GM18498 (cell line): ENCODE results near the gene PTPRM.

Source experiments
- ATAC-seq: cut with Tn5 transposase; IDR thresholded peaks from one replicate; pipeline ENCODE4 v1.9.1; 2021; ENCODE audit warnings: mild to moderate bottlenecking, moderate library complexity; ENCODE audit not compliant: unreplicated experiment

PTPRM gene

DNA sequence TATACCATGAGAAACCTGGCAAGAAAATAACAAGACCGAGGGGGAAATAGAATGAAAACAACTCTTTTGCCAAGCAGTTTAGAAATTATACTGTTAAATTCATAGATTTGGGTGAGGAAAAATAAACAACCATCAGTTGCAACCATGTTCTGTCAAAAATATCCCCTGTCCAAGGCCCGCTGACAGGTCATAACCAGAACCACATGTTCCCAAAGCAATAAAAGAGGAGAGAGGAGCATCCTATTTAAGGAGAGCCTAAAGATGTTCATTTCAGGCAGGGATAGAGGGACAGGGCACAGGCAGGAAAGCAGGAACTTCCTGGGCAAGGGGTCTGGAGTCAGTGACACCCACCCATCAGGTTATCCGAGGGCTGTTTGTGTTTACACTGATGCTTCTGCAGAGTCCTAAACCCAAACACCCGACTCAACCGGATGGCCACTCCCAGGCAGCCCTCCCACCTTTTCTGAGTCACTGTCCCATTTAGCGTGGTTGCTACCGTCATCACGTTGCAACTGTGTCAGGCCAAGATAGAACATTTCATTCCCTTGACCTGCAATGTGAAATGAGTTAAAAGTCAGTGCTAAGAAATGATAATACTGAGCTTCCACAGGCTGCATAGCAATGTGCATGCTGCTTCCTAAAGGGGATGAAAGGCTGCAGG lies 573.9 kb downstream of the PTPRM start:
- ATAC-seq, result no peak

GRCh38 chr18:8142131-8142711 lies 575.1 kb downstream of the PTPRM start:
- ATAC-seq, result no peak

DNA sequence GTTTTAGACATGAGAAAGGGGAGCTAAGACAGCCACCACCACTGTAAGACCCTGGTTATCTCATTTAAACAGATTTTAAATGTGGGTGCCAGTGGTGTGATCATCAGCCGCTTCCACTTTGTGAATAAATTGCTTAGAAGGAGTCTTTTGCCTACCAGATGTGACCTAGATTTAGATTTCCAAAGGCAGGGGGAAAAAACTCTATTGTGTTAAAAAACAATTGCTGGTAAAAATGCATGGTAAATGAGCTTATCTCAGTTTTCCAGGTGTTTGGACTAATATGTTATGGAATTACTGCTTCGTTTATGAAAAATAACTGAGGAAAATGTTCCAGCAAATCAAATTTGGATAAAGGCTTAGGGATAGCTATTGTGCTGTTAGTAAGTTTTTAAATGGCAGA lies 575.8 kb downstream of the PTPRM start:
- ATAC-seq, result no peak

DNA sequence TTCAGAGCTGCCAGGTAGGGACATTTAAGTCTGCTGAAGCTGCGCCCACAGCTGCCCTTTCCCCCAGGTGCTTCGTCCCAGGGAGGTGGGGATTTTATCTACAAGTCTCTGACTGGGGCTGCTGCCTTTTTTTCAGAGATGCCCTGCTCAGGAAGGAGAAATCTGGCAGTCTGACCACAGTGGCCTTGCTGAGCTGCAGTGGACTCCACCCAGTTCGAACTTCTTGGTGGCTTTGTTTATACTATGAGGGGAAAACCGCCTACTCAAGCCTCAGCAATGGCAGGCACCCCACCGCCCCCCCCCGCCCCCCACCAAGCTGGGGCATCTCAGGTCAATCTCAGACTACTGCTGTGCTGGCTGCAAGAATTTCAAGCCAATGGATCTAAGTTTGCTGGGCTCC lies 584.1 kb downstream of the PTPRM start:
- ATAC-seq, result no peak

- ATAC-seq, result no peak
These were observed 586.9 kb downstream of the PTPRM start for GRCh38 chr18:8153887-8154583.

- ATAC-seq, result no peak
These were observed 595.7 kb downstream of the PTPRM start for GRCh38 chr18:8162802-8163201.

DNA sequence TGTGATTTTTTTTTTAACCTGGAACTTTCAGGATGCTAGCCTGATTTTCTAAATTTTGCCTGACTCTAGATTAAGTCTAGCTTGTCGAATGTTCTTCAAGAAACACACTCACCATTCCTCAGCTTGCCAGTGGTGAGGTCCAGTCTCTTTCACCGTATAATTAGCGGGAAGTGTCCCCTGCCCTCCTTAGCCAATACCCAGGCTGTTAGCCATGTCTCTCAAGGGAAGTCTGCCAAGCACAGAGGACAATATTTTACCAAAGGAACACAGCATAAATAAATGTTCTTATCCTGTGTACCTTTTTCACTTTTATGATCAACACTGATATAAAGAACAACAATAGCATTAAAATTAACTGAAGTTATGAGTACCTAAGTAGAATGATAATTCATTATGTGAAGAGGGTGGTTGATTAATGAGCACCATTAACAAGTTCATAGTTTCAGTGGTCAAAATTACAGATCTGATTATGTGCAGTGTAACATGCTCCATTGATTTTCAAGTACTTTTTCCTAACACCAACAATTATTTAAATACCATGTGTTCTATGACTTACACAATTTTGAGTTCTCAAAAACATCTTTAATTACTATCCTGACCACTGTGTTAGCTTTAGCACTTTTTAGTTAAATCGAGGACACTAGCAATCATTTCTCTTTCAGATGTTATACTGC lies 596.3 kb downstream of the PTPRM start:
- no peak for ATAC-seq

DNA sequence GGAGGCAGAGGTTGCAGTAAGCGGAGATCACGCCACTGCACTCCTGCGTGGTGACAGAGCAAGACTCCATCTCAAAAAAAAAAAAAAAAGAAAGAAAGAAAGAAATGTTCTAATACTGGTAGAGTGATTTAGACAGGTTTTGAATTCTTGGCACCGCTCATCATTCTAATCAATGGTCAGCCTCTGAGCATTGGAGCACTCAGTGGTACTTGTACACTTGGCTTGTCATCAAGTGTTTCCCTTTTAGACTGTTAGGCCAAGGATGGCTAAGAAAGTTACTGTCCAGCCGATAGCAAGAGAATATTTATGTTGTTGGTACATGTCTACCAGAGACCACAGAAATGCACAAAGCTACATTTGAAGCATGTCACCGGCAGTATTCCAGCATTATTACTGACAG lies 598.0 kb downstream of the PTPRM start:
- ATAC-seq, result no peak

GRCh38 chr18:8167026-8167425 lies 599.9 kb downstream of the PTPRM start:
- ATAC-seq, result no peak

DNA sequence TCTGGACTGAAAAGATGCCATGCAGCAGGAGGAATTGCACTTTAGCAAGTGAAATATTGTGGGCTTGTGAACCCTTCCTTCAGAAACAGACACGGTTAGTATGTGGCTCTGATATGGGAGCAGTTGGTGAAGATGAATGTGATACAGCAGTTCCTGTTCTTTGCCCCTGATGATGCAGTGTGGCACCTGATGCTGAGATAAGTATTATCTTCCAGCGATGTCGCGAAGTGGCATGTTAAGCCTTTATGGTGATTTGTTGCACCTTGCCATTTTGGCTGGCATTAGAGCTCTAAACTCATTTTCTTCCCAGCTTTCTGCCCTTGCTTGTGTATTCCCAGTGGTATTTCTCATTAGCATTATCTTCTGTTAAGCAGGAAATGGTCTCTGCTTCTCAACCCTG lies 600.6 kb downstream of the PTPRM start:
- no peak for ATAC-seq

GRCh38 chr18:8169722-8170121 lies 602.6 kb downstream of the PTPRM start:
- no peak for ATAC-seq

- no peak for ATAC-seq
These were observed 607.7 kb downstream of the PTPRM start for GRCh38 chr18:8174771-8175170.

GRCh38 chr18:8175501-8176061 lies 608.5 kb downstream of the PTPRM start:
- ATAC-seq, result no peak

GRCh38 chr18:8176109-8176508 lies 609.0 kb downstream of the PTPRM start:
- no peak for ATAC-seq

DNA sequence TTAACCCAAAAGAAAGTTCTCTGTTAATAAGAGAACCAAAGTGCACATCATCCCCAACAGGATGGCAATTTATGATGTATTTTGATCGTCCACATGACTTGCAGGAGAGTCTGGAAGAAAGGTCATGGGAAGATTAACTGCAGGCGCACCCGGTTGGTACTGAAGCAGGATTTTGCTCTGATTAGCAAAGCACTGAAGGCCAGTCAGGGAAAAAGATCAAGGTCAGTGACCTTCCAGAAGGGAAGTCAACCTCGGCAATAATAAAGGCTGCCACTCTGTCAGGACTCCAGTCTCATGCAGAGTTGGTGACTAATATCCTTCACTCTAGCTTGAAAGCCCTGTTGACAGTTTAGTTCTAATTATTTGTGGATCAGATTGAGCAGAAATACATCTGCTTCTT lies 609.4 kb downstream of the PTPRM start:
- ATAC-seq, result no peak

GRCh38 chr18:8177330-8178016 lies 610.4 kb downstream of the PTPRM start:
- ATAC-seq, result no peak

DNA sequence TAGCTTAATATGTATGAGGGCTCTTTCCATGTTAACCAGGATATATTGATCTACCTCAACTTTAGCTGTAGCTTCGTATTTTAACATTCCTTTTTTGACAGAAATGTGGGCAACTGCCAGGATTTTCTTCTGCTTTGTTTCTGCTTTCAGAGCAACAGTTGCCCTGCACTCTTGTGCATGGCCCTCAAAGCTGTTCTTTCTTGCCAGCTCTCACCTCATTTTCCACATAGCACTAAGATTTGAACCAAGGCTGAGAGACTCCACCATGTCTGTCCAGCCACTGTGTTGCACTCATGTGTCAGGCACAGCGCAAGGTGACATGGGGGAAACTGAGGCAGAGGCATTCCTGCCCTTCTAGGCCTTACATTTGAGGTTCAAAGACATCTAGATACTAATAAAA lies 619.3 kb downstream of the PTPRM start:
- no peak for ATAC-seq

DNA sequence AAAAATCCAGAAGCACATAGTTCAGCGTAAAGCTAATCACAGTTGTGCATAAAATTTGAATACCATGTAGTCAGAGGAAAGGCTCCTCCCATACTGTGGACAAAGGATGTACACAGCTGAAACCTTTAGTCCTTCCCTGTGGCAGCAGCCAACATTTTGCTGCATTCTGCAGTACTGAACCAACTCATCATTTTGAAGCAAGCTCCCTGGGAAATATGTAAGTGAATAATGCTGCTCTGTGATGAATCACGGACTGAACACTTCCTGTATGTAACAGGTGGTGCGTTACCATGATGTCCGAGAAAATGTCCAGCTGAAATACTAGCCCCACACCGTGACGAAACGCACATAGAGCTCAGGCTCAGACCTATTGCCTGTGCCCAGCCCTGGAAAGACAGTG lies 621.1 kb downstream of the PTPRM start:
- no peak for ATAC-seq

GRCh38 chr18:8190980-8191379 lies 623.9 kb downstream of the PTPRM start:
- no peak for ATAC-seq

- no peak for ATAC-seq
These were observed 627.3 kb downstream of the PTPRM start for GRCh38 chr18:8194431-8194830.

DNA sequence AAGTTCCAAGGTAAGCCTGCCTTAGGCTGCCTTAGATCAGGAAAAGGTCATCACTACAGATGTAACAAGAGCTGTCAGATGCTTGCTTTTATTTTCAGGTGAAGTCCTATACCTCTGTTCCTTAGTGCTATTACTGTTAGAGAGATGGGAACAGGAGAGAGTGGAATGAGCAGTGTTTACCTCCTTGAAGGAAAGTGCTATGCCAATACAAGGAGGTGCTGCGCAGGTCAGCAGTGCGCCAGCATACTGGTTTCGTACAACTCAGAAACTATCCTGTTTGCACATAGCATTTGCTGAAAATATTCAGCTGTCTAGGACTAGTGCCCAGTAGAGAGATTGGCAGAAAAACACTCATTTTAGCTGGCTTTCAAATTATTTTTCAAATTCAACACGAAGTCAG lies 629.1 kb downstream of the PTPRM start:
- ATAC-seq, result no peak
